Activated CD8-positive, alpha-beta memory T cell treated with anti-CD3 and anti-CD28 coated beads, Interleukin-2, amount 50 U/mL, for 24 hours (primary cell): Measurements from ENCODE around the gene APC2.
"Not testable (repeated sequence)": the region's sequence is repeated elsewhere in the genome, so short reads cannot be mapped to it uniquely, and the experiment has no call there.

Experiments
- DNase-seq: peaks from one replicate; pipeline ENCODE4 v3.0.0-alpha.2; 2020; ENCODE audit errors: extremely low read depth

The APC2 gene

GRCh38 chr19:1430246-1430645, 19.7 kb upstream of the APC2 start:
- DNase-seq = no peak

- no peak for DNase-seq
Observed at GRCh38 chr19:1431759-1432506, 18.0 kb upstream of the APC2 start.

- DNase-seq = no peak
Observed at GRCh38 chr19:1432507-1432887, 17.4 kb upstream of the APC2 start.

GRCh38 chr19:1433119-1434039, 16.5 kb upstream of the APC2 start:
- no peak for DNase-seq

GRCh38 chr19:1434040-1434366, 15.9 kb upstream of the APC2 start:
- DNase-seq = no peak

GRCh38 chr19:1434577-1435060, 15.3 kb upstream of the APC2 start:
- DNase-seq = no peak

GRCh38 chr19:1435378-1435989, 14.4 kb upstream of the APC2 start:
- DNase-seq = no peak

- DNase-seq = no peak
Observed at GRCh38 chr19:1437609-1438008, 12.3 kb upstream of the APC2 start.

- peak; percentile 82 for DNase-seq
Observed at GRCh38 chr19:1438035-1438932, 11.6 kb upstream of the APC2 start, which contains the start of gene RPS15. RPS15 (plus strand) TSS chr19:1438396; CDS start chr19:1438426, 30 bp downstream.

GRCh38 chr19:1438933-1439354, 11.0 kb upstream of the APC2 start:
- DNase-seq = no peak

GRCh38 chr19:1439525-1440417, 10.2 kb upstream of the APC2 start:
- DNase-seq = not testable (repeated sequence)

- no peak for DNase-seq
Observed at GRCh38 chr19:1440418-1440801, 9.5 kb upstream of the APC2 start.

GRCh38 chr19:1441022-1441426, 8.9 kb upstream of the APC2 start:
- DNase-seq = no peak

GRCh38 chr19:1441677-1442438, 8.1 kb upstream of the APC2 start:
- DNase-seq = no peak

- no peak for DNase-seq
Observed at GRCh38 chr19:1445185-1445931, 4.6 kb upstream of the APC2 start.

GRCh38 chr19:1445932-1446712, 3.8 kb upstream of the APC2 start:
- DNase-seq = no peak

GRCh38 chr19:1446713-1447481, 3.0 kb upstream of the APC2 start:
- no peak for DNase-seq
